ENCODE data around the gene CYP20A1. TPM values are rescaled to one million over a fixed set of nuclear protein-coding genes. Genes with fewer than 3 reads are reported as not detected.
"Not testable (repeated sequence)": the region's sequence is repeated elsewhere in the genome, so short reads cannot be mapped to it uniquely, and the experiment has no call there.

The CYP20A1 gene
- total and polyA plus RNA-seq, 8 donors = 5.9 to 19.7 (median 15.2) TPM

GRCh38 chr2:203252818-203253217 is 14.0 kb downstream of the CYP20A1 start:
- TF ChIP-seq CTCF (IDR thresholded peaks at IDR 0.05) = no peak
- Histone ChIP-seq H3K4me3 (no peak overlapping the region), H3K36me3 (peaks cover 0 to 24% (median 5%) of the 10 kb centered on the region in 3 donors), H3K27me3 (no peaks in the 10 kb centered on the region), H3K9me3 (no peaks in the 10 kb centered on the region), H3K27ac (no peak overlapping the region), H3K4me1 (no peaks in the 10 kb centered on the region)
- intact Hi-C loops (cut with DNase I) = no loop called here
- DNase-seq (no peak), ATAC-seq (no peak), FAIRE-seq (no peak)
- 98 to 99% methylated on average over 13 of the region's 13 CpGs for WGBS, 2 donors

- H3K4me3 ChIP-seq; H3K4me1 ChIP-seq; H3K9me3 ChIP-seq; ATAC-seq; H3K27me3 ChIP-seq; FAIRE-seq; intact Hi-C loops (cut with DNase I); H3K27ac ChIP-seq; DNase-seq: not testable (repeated sequence)
- H3K36me3 ChIP-seq = peaks cover 0 to 24% (median 5%) of the 10 kb centered on the region in 3 donors
- 75 to 80% methylated on average over 10 of the region's 10 CpGs for WGBS, 2 donors
Observed at GRCh38 chr2:203253422-203254095, 14.7 kb downstream of the CYP20A1 start.

- H3K27me3 ChIP-seq = no peaks in the 10 kb centered on the region
- FAIRE-seq (no peak), DNase-seq (no peak), ATAC-seq (no peak)
- no peak overlapping the region for H3K27ac ChIP-seq
- peaks cover 4 to 31% (median 5%) of the 10 kb centered on the region in 3 donors for H3K36me3 ChIP-seq
- no peaks in the 10 kb centered on the region for H3K4me1 ChIP-seq
- H3K9me3 ChIP-seq = no peaks in the 10 kb centered on the region
- 91% methylated on average over 3 of the region's 3 CpGs for WGBS, 2 donors
- no peak overlapping the region for H3K4me3 ChIP-seq
- intact Hi-C loops (cut with DNase I) = no loop called here
- no peak for TF ChIP-seq CTCF (IDR thresholded peaks at IDR 0.05)
Observed at GRCh38 chr2:203261326-203262159, 22.7 kb downstream of the CYP20A1 start.

- H3K27me3 ChIP-seq = no peaks in the 10 kb centered on the region
- TF ChIP-seq CTCF (IDR thresholded peaks at IDR 0.05) = no peak
- ATAC-seq (no peak), FAIRE-seq (no peak), DNase-seq (no peak)
- H3K36me3 ChIP-seq = peaks cover 0 to 61% (median 22%) of the 10 kb centered on the region in 3 donors
- H3K27ac ChIP-seq = no peak overlapping the region
- intact Hi-C loops (cut with DNase I) = no loop called here
- no peak overlapping the region for H3K4me3 ChIP-seq
- H3K9me3 ChIP-seq = no peaks in the 10 kb centered on the region
- H3K4me1 ChIP-seq = no peaks in the 10 kb centered on the region
Observed at GRCh38 chr2:203279288-203279687, 40.5 kb downstream of the CYP20A1 start.

- 93 to 95% methylated on average over 6 of the region's 6 CpGs for WGBS, 2 donors
- Histone ChIP-seq H3K36me3 (peaks cover 0 to 62% (median 22%) of the 10 kb centered on the region in 3 donors), H3K27me3 (no peaks in the 10 kb centered on the region), H3K4me3 (no peak overlapping the region), H3K27ac (no peak overlapping the region), H3K9me3 (no peaks in the 10 kb centered on the region), H3K4me1 (no peaks in the 10 kb centered on the region)
- ATAC-seq (no peak), FAIRE-seq (no peak), DNase-seq (no peak)
- TF ChIP-seq CTCF (IDR thresholded peaks at IDR 0.05) = no peak
- intact Hi-C loops (cut with DNase I) = no loop called here
Observed at GRCh38 chr2:203280428-203281064, 41.7 kb downstream of the CYP20A1 start.

All from pancreas (tissue), 10 donors.